ENCODE results near the gene SURF4.
A peak's percentile ranks its signal among the peaks of the same experiment; 100 is the strongest.
"Not testable (repeated sequence)": the region's sequence is repeated elsewhere in the genome, so short reads cannot be mapped to it uniquely, and the experiment has no call there.

Gene SURF4

GRCh38 chr9:133327834-133328484, 47.9 kb downstream of the SURF4 start:
- H3K27ac ChIP-seq (ENCODE audit: low read length): no peak overlapping the region
- H3K79me2 ChIP-seq (ENCODE audit: insufficient read depth, low read length): 0 out of 2 replicates have a peak, but pooled peaks cover 2% of the 10 kb centered on the region
- no peak overlapping the region for H3K4me2 ChIP-seq (ENCODE audit: insufficient read depth, low read length)
- TF ChIP-seq CTCF (IDR thresholded peaks at IDR 0.05; ENCODE audit: borderline replicate concordance, extremely low read depth, low read length, poor library complexity, severe bottlenecking) (no peak), EZH2 (IDR thresholded peaks at IDR 0.05; ENCODE audit: borderline replicate concordance, low read depth, low read length, severe bottlenecking) (no peak)
- H3K27me3 ChIP-seq (ENCODE audit: insufficient read depth, low read length, poor library complexity): no peaks in the 10 kb centered on the region
- peaks cover 26% of the 10 kb centered on the region for H3K36me3 ChIP-seq (ENCODE audit: insufficient read depth, low read length)
- no peaks in the 10 kb centered on the region for H3K4me1 ChIP-seq (ENCODE audit: insufficient read depth, low read length)
- H3K9me3 ChIP-seq (ENCODE audit: insufficient read depth, low read length, severe bottlenecking): no peaks in the 10 kb centered on the region
- H4K20me1 ChIP-seq (ENCODE audit: insufficient read depth, low read length): peaks cover 19% of the 10 kb centered on the region
- H3K9ac ChIP-seq (ENCODE audit: low read depth, low read length): no peak overlapping the region
- peak; percentile 33; the same call in 1 of the 3 replicates for ATAC-seq (ENCODE audit: insufficient read depth, low read depth)
- H3K4me3 ChIP-seq (ENCODE audit: low read depth in 1 of 2, low read length in 2 of 2): no peak overlapping the region
- no peak for DNase-seq
- no peak overlapping the region for H2AFZ ChIP-seq (ENCODE audit: low read depth, low read length)

GRCh38 chr9:133327021-133327420, 48.8 kb downstream of the SURF4 start:
- H3K9ac ChIP-seq (ENCODE audit: low read depth, low read length); ATAC-seq (ENCODE audit: insufficient read depth, low read depth): not testable (repeated sequence)
- peaks cover 11% of the 10 kb centered on the region for H4K20me1 ChIP-seq (ENCODE audit: insufficient read depth, low read length)

GRCh38 chr9:133323991-133324703, 51.7 kb downstream of the SURF4 start:
- Histone ChIP-seq H3K36me3 (ENCODE audit: insufficient read depth, low read length) (no peaks in the 10 kb centered on the region), H3K4me2 (ENCODE audit: insufficient read depth, low read length) (no peak overlapping the region), H3K9ac (ENCODE audit: low read depth, low read length) (no peak overlapping the region), H3K9me3 (ENCODE audit: insufficient read depth, low read length, severe bottlenecking) (no peaks in the 10 kb centered on the region), H3K27me3 (ENCODE audit: insufficient read depth, low read length, poor library complexity) (no peaks in the 10 kb centered on the region), H2AFZ (ENCODE audit: low read depth, low read length) (no peak overlapping the region), H3K27ac (ENCODE audit: low read length) (no peak overlapping the region), H3K4me1 (ENCODE audit: insufficient read depth, low read length) (no peaks in the 10 kb centered on the region), H3K79me2 (ENCODE audit: insufficient read depth, low read length) (no peaks in the 10 kb centered on the region), H3K4me3 (ENCODE audit: low read depth in 1 of 2, low read length in 2 of 2) (no peak overlapping the region), H4K20me1 (ENCODE audit: insufficient read depth, low read length) (no peaks in the 10 kb centered on the region)
- ATAC-seq (ENCODE audit: insufficient read depth, low read depth) (no peak), DNase-seq (no peak)
- TF ChIP-seq CTCF (IDR thresholded peaks at IDR 0.05; ENCODE audit: borderline replicate concordance, extremely low read depth, low read length, poor library complexity, severe bottlenecking) (no peak), EZH2 (IDR thresholded peaks at IDR 0.05; ENCODE audit: borderline replicate concordance, low read depth, low read length, severe bottlenecking) (no peak)

More at GRCh38 chr9:133327021-133327420, 48.8 kb downstream of the SURF4 start:
- H2AFZ ChIP-seq (ENCODE audit: low read depth, low read length); DNase-seq; H3K27ac ChIP-seq (ENCODE audit: low read length); H3K27me3 ChIP-seq (ENCODE audit: insufficient read depth, low read length, poor library complexity); H3K79me2 ChIP-seq (ENCODE audit: insufficient read depth, low read length); H3K4me3 ChIP-seq (ENCODE audit: low read depth in 1 of 2, low read length in 2 of 2); H3K4me2 ChIP-seq (ENCODE audit: insufficient read depth, low read length); H3K4me1 ChIP-seq (ENCODE audit: insufficient read depth, low read length); H3K9me3 ChIP-seq (ENCODE audit: insufficient read depth, low read length, severe bottlenecking): not testable (repeated sequence)
- H3K36me3 ChIP-seq (ENCODE audit: insufficient read depth, low read length): peaks cover 17% of the 10 kb centered on the region

GRCh38 chr9:133323211-133323610, 52.6 kb downstream of the SURF4 start:
- no peak for ATAC-seq (ENCODE audit: insufficient read depth, low read depth)
- Histone ChIP-seq H3K36me3 (ENCODE audit: insufficient read depth, low read length) (no peaks in the 10 kb centered on the region), H3K4me3 (ENCODE audit: low read depth in 1 of 2, low read length in 2 of 2) (no peak overlapping the region), H3K4me1 (ENCODE audit: insufficient read depth, low read length) (no peaks in the 10 kb centered on the region), H3K27ac (ENCODE audit: low read length) (no peak overlapping the region), H4K20me1 (ENCODE audit: insufficient read depth, low read length) (no peaks in the 10 kb centered on the region), H3K9me3 (ENCODE audit: insufficient read depth, low read length, severe bottlenecking) (no peaks in the 10 kb centered on the region), H3K79me2 (ENCODE audit: insufficient read depth, low read length) (no peaks in the 10 kb centered on the region), H2AFZ (ENCODE audit: low read depth, low read length) (no peak overlapping the region), H3K27me3 (ENCODE audit: insufficient read depth, low read length, poor library complexity) (no peaks in the 10 kb centered on the region), H3K4me2 (ENCODE audit: insufficient read depth, low read length) (no peak overlapping the region), H3K9ac (ENCODE audit: low read depth, low read length) (no peak overlapping the region)
- no peak for DNase-seq
- TF ChIP-seq CTCF (IDR thresholded peaks at IDR 0.05; ENCODE audit: borderline replicate concordance, extremely low read depth, low read length, poor library complexity, severe bottlenecking) (no peak), EZH2 (IDR thresholded peaks at IDR 0.05; ENCODE audit: borderline replicate concordance, low read depth, low read length, severe bottlenecking) (no peak)
